ENCODE data around the gene PLXNB3.
"Not testable (repeated sequence)": the region's sequence is repeated elsewhere in the genome, so short reads cannot be mapped to it uniquely, and the experiment has no call there.

PLXNB3 gene

DNA sequence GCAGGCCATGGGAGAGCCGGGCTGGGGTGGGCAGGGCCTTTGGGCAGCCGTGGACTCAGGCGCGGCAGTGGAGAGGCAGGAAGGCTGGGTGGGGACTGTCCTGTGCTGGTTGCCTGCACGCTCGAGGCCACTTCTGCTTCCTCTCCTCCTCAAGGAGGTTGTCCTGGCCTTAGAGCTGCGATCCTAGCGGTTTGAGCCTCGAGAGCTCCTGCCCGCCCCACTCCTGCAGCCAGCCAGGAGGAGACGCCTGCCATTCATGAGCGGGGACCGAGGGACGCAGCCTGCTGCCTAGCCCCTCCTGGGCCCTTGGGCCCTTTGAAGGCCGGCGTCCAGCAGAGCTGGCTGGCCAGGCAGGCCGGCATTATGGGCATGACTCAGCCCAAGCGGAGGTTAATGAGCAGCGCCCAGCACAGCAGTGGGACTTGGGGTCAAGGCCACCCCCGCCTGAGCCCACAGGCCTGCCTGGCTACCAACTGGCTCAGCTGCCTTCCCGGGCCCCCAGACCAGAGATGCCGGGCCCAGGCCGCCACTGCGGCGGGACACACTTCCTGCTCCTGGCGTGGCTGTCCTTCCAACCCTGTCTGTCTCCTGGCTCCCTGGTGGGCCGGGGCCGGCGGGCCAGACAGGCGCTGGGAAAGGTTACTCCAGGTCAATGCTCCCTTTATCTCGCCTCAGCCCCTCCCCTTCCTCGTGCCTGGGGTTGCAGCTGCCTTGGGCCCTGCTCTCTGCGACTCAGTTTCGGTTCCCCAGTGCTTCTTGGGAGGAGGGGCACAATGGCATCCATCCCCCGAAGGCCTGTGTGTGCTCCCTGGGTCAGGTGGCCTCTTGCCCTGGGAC, 37.5 kb upstream of the PLXNB3 start:
- peaks cover 24% of the 10 kb centered on the region for H3K4me1 ChIP-seq (ENCODE audit: control insufficient read depth, insufficient read depth, low read length)
- H3K27me3 ChIP-seq (ENCODE audit: control insufficient read depth, insufficient read depth, low read length) = peaks cover 3% of the 10 kb centered on the region
- peak overlapping the region; percentile 79 for H3K27ac ChIP-seq (ENCODE audit: low read depth, low read length)
- H3K9ac ChIP-seq (ENCODE audit: low read length) = no peak overlapping the region
- H3K4me3 ChIP-seq (ENCODE audit: low read length) = peak overlapping the region; percentile 39
- H3K36me3 ChIP-seq (ENCODE audit: control insufficient read depth, insufficient read depth, low read length) = no peaks in the 10 kb centered on the region

- no peak overlapping the region for H3K9ac ChIP-seq (ENCODE audit: low read length)
- peaks cover 3% of the 10 kb centered on the region for H3K27me3 ChIP-seq (ENCODE audit: control insufficient read depth, insufficient read depth, low read length)
- peaks cover 24% of the 10 kb centered on the region for H3K4me1 ChIP-seq (ENCODE audit: control insufficient read depth, insufficient read depth, low read length)
- H3K36me3 ChIP-seq (ENCODE audit: control insufficient read depth, insufficient read depth, low read length) = no peaks in the 10 kb centered on the region
- peak overlapping the region; percentile 79 for H3K27ac ChIP-seq (ENCODE audit: low read depth, low read length)
- H3K4me3 ChIP-seq (ENCODE audit: low read length) = peak overlapping the region; percentile 39
Measured at GRCh38 chrX:153727123-153727931, 36.7 kb upstream of the PLXNB3 start.

- Histone ChIP-seq H3K27me3 (ENCODE audit: control insufficient read depth, insufficient read depth, low read length) (no peaks in the 10 kb centered on the region), H3K4me3 (ENCODE audit: low read length) (no peak overlapping the region), H3K9ac (ENCODE audit: low read length) (no peak overlapping the region), H3K4me1 (ENCODE audit: control insufficient read depth, insufficient read depth, low read length) (peaks cover 22% of the 10 kb centered on the region), H3K36me3 (ENCODE audit: control insufficient read depth, insufficient read depth, low read length) (no peaks in the 10 kb centered on the region), H3K27ac (ENCODE audit: low read depth, low read length) (peak overlapping the region; percentile 79)
Measured at GRCh38 chrX:153728095-153728494, 36.0 kb upstream of the PLXNB3 start.

- no peak overlapping the region for H3K9ac ChIP-seq (ENCODE audit: low read length)
- no peak overlapping the region for H3K27ac ChIP-seq (ENCODE audit: low read depth, low read length)
- no peaks in the 10 kb centered on the region for H3K36me3 ChIP-seq (ENCODE audit: control insufficient read depth, insufficient read depth, low read length)
- no peak overlapping the region for H3K4me3 ChIP-seq (ENCODE audit: low read length)
- H3K27me3 ChIP-seq (ENCODE audit: control insufficient read depth, insufficient read depth, low read length) = no peaks in the 10 kb centered on the region
- peaks cover 22% of the 10 kb centered on the region for H3K4me1 ChIP-seq (ENCODE audit: control insufficient read depth, insufficient read depth, low read length)
Measured at GRCh38 chrX:153728951-153729631, 35.0 kb upstream of the PLXNB3 start.

DNA sequence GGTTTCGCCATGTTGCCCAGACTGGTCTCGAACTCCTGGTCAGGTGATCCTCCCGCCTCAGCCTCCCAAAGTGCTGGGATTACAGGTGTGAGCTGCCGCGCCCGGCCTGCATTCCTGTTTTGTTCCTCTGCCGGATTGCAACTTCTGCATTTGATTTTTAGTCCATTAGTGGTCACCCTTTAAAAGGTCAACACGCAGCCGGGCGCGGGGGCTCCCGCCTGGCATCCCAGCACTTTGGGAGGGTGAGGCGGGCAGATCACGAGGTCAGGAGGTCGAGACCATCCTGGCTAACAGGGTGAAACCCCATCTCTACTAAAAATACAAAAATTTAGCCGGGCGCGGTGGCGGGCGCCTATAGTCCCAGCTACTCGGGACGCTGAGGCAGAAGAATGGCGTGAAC, 33.9 kb upstream of the PLXNB3 start:
- H3K9ac ChIP-seq (ENCODE audit: low read length); H3K36me3 ChIP-seq (ENCODE audit: control insufficient read depth, insufficient read depth, low read length); H3K27ac ChIP-seq (ENCODE audit: low read depth, low read length); H3K4me3 ChIP-seq (ENCODE audit: low read length); H3K27me3 ChIP-seq (ENCODE audit: control insufficient read depth, insufficient read depth, low read length): not testable (repeated sequence)
- peaks cover 22% of the 10 kb centered on the region for H3K4me1 ChIP-seq (ENCODE audit: control insufficient read depth, insufficient read depth, low read length)

- Histone ChIP-seq H3K4me1 (ENCODE audit: control insufficient read depth, insufficient read depth, low read length) (peaks cover 16% of the 10 kb centered on the region), H3K4me3 (ENCODE audit: low read length) (no peak overlapping the region), H3K9ac (ENCODE audit: low read length) (no peak overlapping the region), H3K27ac (ENCODE audit: low read depth, low read length) (no peak overlapping the region), H3K27me3 (ENCODE audit: control insufficient read depth, insufficient read depth, low read length) (no peaks in the 10 kb centered on the region), H3K36me3 (ENCODE audit: control insufficient read depth, insufficient read depth, low read length) (no peaks in the 10 kb centered on the region)
Measured at GRCh38 chrX:153731117-153731844, 32.8 kb upstream of the PLXNB3 start.

DNA sequence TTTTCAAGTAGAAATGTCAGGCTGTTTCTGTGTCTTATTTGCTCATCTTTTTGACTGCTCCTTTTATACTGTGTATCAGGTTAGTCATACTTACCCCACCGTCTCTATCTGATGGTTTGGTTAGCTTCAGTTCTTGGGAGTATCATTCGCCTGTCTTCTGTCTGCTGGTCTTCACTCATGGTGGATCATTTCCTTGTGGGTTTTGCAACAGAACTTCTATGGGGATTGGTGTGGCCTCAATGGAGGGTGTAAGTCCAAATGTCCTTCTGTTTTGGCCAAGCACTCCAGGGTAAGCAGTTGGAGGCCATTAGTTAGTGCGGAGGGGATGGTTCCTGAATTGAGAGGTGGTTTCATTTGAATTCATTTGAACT, 32.2 kb upstream of the PLXNB3 start:
- no peaks in the 10 kb centered on the region for H3K27me3 ChIP-seq (ENCODE audit: control insufficient read depth, insufficient read depth, low read length)
- H3K27ac ChIP-seq (ENCODE audit: low read depth, low read length) = no peak overlapping the region

DNA sequence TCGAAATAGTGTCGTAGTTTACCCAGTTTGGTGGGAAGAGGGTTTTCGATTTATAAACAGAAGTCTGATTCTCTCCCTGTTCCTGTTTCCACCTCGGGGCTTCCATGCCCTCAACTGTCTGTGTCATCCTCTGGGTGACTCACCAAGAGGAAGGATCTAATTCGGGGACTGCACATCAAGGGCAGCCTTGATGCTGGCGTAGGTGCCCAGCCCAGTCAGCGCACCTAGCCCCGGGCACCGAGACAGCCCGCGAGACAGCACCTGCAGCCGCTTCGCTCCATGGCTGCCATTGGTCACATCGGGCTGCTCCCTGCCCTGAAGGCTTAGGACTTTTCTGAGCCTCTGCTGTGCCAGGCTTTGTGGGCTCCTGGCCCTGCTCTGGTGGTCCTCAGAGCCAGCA, 31.6 kb upstream of the PLXNB3 start:
- peaks cover 7% of the 10 kb centered on the region for H3K4me1 ChIP-seq (ENCODE audit: control insufficient read depth, insufficient read depth, low read length)
- no peak overlapping the region for H3K9ac ChIP-seq (ENCODE audit: low read length)
- H3K27ac ChIP-seq (ENCODE audit: low read depth, low read length) = no peak overlapping the region
- H3K4me3 ChIP-seq (ENCODE audit: low read length) = no peak overlapping the region
- H3K36me3 ChIP-seq (ENCODE audit: control insufficient read depth, insufficient read depth, low read length) = no peaks in the 10 kb centered on the region
- H3K27me3 ChIP-seq (ENCODE audit: control insufficient read depth, insufficient read depth, low read length) = peaks cover 3% of the 10 kb centered on the region

More for the DNA sequence above, 32.2 kb upstream of the PLXNB3 start:
- H3K4me3 ChIP-seq (ENCODE audit: low read length) = no peak overlapping the region
- H3K36me3 ChIP-seq (ENCODE audit: control insufficient read depth, insufficient read depth, low read length) = no peaks in the 10 kb centered on the region
- peaks cover 10% of the 10 kb centered on the region for H3K4me1 ChIP-seq (ENCODE audit: control insufficient read depth, insufficient read depth, low read length)
- no peak overlapping the region for H3K9ac ChIP-seq (ENCODE audit: low read length)

DNA sequence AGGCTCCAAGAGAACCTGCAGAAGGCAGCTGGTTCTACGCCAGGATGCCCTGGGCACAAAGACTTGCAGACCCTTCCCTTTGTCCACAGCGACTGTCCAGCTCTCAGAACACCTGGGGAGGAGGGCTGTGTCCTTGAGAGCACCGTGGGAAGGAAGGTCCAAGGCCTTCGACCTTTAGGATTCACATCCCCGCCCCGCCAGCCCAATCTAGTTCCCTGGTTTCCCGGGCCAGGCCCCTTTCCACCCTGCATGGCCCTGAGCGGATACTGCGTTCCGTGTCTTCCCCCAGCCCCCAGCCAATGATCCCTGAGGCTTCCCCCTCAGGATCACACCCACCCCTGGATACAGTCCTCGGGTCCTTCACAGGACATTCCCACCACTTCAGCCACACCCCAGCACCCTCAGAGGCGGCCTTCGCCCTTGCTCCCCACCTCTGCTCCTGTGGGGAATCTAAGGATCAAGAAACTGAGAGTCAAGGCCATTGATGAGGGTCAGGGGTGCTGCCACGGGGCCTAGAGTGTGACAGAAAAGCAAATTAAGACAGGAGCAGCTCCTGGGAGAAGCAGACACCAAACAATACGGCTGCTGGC, 30.3 kb upstream of the PLXNB3 start:
- Histone ChIP-seq H3K27me3 (ENCODE audit: control insufficient read depth, insufficient read depth, low read length) (peaks cover 3% of the 10 kb centered on the region), H3K36me3 (ENCODE audit: control insufficient read depth, insufficient read depth, low read length) (no peaks in the 10 kb centered on the region), H3K27ac (ENCODE audit: low read depth, low read length) (no peak overlapping the region), H3K4me1 (ENCODE audit: control insufficient read depth, insufficient read depth, low read length) (no peaks in the 10 kb centered on the region), H3K4me3 (ENCODE audit: low read length) (no peak overlapping the region), H3K9ac (ENCODE audit: low read length) (no peak overlapping the region)

DNA sequence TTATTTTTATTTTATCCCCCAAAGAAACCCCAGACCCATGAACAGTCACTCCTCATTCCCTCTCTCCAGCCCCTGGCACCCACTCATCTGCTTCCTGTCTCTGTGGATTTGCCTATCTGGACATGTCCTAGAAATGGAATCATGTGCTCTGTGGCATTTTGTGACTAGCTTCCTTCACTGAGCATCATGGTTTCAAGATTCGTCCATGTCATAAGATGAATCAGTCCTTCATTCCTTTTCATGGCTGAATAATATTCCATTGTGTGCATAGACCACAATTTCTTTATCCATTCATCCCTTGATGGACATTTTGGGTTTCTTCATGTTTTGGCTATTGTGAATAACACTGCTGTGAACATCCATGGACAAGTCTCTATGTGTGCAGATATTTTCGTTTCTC, 29.2 kb upstream of the PLXNB3 start:
- H3K36me3 ChIP-seq (ENCODE audit: control insufficient read depth, insufficient read depth, low read length) = no peaks in the 10 kb centered on the region
- H3K4me1 ChIP-seq (ENCODE audit: control insufficient read depth, insufficient read depth, low read length) = no peaks in the 10 kb centered on the region
- peaks cover 3% of the 10 kb centered on the region for H3K27me3 ChIP-seq (ENCODE audit: control insufficient read depth, insufficient read depth, low read length)
- H3K9ac ChIP-seq (ENCODE audit: low read length) = no peak overlapping the region
- H3K27ac ChIP-seq (ENCODE audit: low read depth, low read length) = no peak overlapping the region
- H3K4me3 ChIP-seq (ENCODE audit: low read length) = no peak overlapping the region

DNA sequence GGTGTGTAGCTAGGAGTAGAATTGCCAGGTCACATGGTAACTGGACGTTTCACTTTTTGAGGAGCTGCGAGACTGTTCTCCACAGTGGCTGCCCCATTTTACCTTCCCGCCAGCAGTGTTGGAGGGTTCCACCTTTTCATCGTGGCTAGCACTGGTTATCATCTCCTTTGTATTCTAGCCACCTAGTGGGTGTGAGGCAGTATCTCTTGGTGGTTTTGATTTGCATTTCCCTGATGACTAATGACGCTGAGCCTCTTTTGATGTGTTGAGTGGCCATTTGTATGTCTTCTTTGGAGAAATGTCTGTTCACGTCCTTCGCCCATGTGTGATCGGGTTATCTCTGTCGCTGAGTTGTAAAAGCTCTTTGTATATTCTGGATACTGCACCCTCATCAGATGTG, 28.8 kb upstream of the PLXNB3 start:
- Histone ChIP-seq H3K9ac (ENCODE audit: low read length) (no peak overlapping the region), H3K4me3 (ENCODE audit: low read length) (no peak overlapping the region), H3K36me3 (ENCODE audit: control insufficient read depth, insufficient read depth, low read length) (no peaks in the 10 kb centered on the region), H3K27me3 (ENCODE audit: control insufficient read depth, insufficient read depth, low read length) (peaks cover 3% of the 10 kb centered on the region), H3K27ac (ENCODE audit: low read depth, low read length) (no peak overlapping the region), H3K4me1 (ENCODE audit: control insufficient read depth, insufficient read depth, low read length) (no peaks in the 10 kb centered on the region)
